ENCODE data around the gene DNAJC25.

DNAJC25 gene

GRCh38 chr9:111604054-111604615, 27.0 kb upstream of the DNAJC25 start:
- DNase-seq (ENCODE audit: low read depth): no peak
- no peak overlapping the region for H3K4me3 ChIP-seq (ENCODE audit: low read depth, low read length)
- no peak for TF ChIP-seq CTCF (IDR thresholded peaks at IDR 0.05; ENCODE audit: low read depth, low read length)
- TF ChIP-seq MYC (IDR thresholded peaks at IDR 0.05; ENCODE audit: low read depth, low read length): no peak
- no peak for TF ChIP-seq MAX (IDR thresholded peaks at IDR 0.05; ENCODE audit: low read depth, low read length)
- no peak for TF ChIP-seq POLR2A (IDR thresholded peaks at IDR 0.05; ENCODE audit: extremely low read depth, insufficient read length)

GRCh38 chr9:111605041-111605559, 26.0 kb upstream of the DNAJC25 start:
- no peak for TF ChIP-seq MAX (IDR thresholded peaks at IDR 0.05; ENCODE audit: low read depth, low read length)
- no peak for TF ChIP-seq CTCF (IDR thresholded peaks at IDR 0.05; ENCODE audit: low read depth, low read length)
- no peak for TF ChIP-seq POLR2A (IDR thresholded peaks at IDR 0.05; ENCODE audit: extremely low read depth, insufficient read length)
- TF ChIP-seq MYC (IDR thresholded peaks at IDR 0.05; ENCODE audit: low read depth, low read length): no peak
- DNase-seq (ENCODE audit: low read depth): no peak
- H3K4me3 ChIP-seq (ENCODE audit: low read depth, low read length): no peak overlapping the region

- H3K4me3 ChIP-seq (ENCODE audit: low read depth, low read length): no peak overlapping the region
- DNase-seq (ENCODE audit: low read depth): no peak
- TF ChIP-seq CTCF (IDR thresholded peaks at IDR 0.05; ENCODE audit: low read depth, low read length): no peak
- TF ChIP-seq MYC (IDR thresholded peaks at IDR 0.05; ENCODE audit: low read depth, low read length): no peak
- no peak for TF ChIP-seq MAX (IDR thresholded peaks at IDR 0.05; ENCODE audit: low read depth, low read length)
- TF ChIP-seq POLR2A (IDR thresholded peaks at IDR 0.05; ENCODE audit: extremely low read depth, insufficient read length): no peak
Measured at GRCh38 chr9:111610149-111610548, 21.0 kb upstream of the DNAJC25 start.

GRCh38 chr9:111610845-111611244, 20.3 kb upstream of the DNAJC25 start:
- H3K4me3 ChIP-seq (ENCODE audit: low read depth, low read length): no peak overlapping the region
- TF ChIP-seq CTCF (IDR thresholded peaks at IDR 0.05; ENCODE audit: low read depth, low read length): no peak
- no peak for TF ChIP-seq POLR2A (IDR thresholded peaks at IDR 0.05; ENCODE audit: extremely low read depth, insufficient read length)
- TF ChIP-seq MAX (IDR thresholded peaks at IDR 0.05; ENCODE audit: low read depth, low read length): no peak
- TF ChIP-seq MYC (IDR thresholded peaks at IDR 0.05; ENCODE audit: low read depth, low read length): no peak
- no peak for DNase-seq (ENCODE audit: low read depth)

GRCh38 chr9:111613436-111614040, 17.6 kb upstream of the DNAJC25 start:
- no peak for DNase-seq (ENCODE audit: low read depth)
- TF ChIP-seq POLR2A (IDR thresholded peaks at IDR 0.05; ENCODE audit: extremely low read depth, insufficient read length) (no peak), MYC (IDR thresholded peaks at IDR 0.05; ENCODE audit: low read depth, low read length) (no peak), MAX (IDR thresholded peaks at IDR 0.05; ENCODE audit: low read depth, low read length) (no peak), CTCF (IDR thresholded peaks at IDR 0.05; ENCODE audit: low read depth, low read length) (no peak)

More at GRCh38 chr9:111613436-111614040, 17.6 kb upstream of the DNAJC25 start:
- H3K4me3 ChIP-seq (ENCODE audit: low read depth, low read length): no peak overlapping the region
